Neural cell (in vitro differentiated cells): Measurements from ENCODE around the gene IGSF21.

Experiments
- CTCF ChIP-seq: fragments of 450-650 bp; IDR thresholded peaks from 2 replicates; pipeline ENCODE4 v1.5.1; 2014; ENCODE audit warnings: antibody characterized with exemption, mild to moderate bottlenecking, moderate library complexity; ENCODE audit not compliant: poor library complexity, severe bottlenecking
- MXI1 ChIP-seq: fragments of 450-650 bp; conservative IDR thresholded peaks from 2 replicates; pipeline ENCODE4 v1.6.1; 2014; ENCODE audit warnings: antibody characterized with exemption, mild to moderate bottlenecking; ENCODE audit not compliant: poor library complexity, severe bottlenecking

GRCh38 chr1:18293291-18293690 lies 185.7 kb downstream of the IGSF21 start:
- TF ChIP-seq MXI1 (no peak), CTCF (no peak)
